ENCODE measurements around the gene ASB12.
A peak's percentile ranks its signal among the peaks of the same experiment; 100 is the strongest.

The ASB12 gene

DNA sequence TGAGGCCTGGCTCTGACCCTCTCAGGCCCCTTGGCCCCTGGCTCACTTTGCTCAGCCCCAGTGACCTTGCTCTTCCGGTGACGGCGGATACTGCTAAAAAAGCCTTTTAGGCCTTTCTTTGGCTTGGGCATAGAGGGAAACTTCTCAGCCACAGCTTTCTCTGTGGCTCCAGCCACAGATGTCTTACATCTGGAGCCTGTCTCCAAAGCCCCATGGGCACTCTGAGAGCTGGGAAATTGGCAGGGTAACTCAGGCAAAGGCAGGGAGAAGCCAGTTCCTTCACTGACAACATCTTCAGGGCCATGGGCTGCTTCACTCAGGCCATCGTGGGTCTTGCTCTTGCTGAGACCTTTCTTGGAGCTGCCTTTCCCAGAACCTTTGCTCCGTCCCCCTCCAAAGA lies 37.7 kb downstream of the ASB12 start:
- no peak for TF ChIP-seq CTCF (IDR thresholded peaks at IDR 0.05)
- H3K4me3 ChIP-seq, result no peak overlapping the region
- no peak overlapping the region for H3K27ac ChIP-seq
- peak; percentile 57 for DNase-seq (ENCODE audit: low spot score)

- peak; percentile 53 for DNase-seq (ENCODE audit: low spot score)
- TF ChIP-seq CTCF (IDR thresholded peaks at IDR 0.05), result no peak
- no peak overlapping the region for H3K4me3 ChIP-seq
- H3K27ac ChIP-seq, result no peak overlapping the region
Observed at GRCh38 chrX:64192040-64192439, 38.4 kb downstream of the ASB12 start.

- Histone ChIP-seq H3K4me3 (no peak overlapping the region), H3K27ac (no peak overlapping the region)
- DNase-seq (ENCODE audit: low spot score), result peak; percentile 59
- TF ChIP-seq CTCF (IDR thresholded peaks at IDR 0.05), result no peak
Observed at GRCh38 chrX:64191281-64192010, 39.0 kb downstream of the ASB12 start.

DNA sequence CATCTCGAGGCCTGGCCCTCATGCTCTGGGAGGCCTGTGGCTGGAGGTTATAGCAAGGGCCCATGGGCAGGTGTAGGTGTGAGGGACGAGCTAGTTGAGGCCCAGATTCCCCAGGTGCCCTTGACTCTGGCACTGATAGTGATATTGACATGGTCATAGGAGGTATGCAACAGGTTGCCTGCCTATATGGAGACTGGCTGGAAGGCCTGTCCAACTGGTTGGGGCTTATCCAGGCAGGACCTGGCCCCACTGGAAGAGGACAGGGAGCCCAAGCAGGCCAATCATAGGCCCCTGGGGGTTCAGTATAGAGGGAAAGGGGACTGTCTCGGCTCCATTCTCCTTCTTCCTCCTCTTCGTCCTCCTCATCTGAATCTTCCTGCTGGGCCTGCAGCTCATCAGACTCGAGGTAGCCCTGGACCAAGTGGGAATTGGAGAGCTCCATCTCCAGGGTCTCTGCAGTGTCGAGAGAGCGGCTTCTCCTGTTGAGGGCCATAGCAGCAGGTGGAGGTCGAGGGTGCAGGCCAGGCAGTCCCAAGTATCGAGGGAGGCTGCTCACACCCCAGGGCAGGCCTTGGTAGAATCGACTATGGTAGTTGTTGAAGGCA lies 40.2 kb downstream of the ASB12 start:
- TF ChIP-seq CTCF (IDR thresholded peaks at IDR 0.05), result no peak
- H3K27ac ChIP-seq, result no peak overlapping the region
- peak; percentile 61 for DNase-seq (ENCODE audit: low spot score)
- H3K4me3 ChIP-seq, result no peak overlapping the region

DNA sequence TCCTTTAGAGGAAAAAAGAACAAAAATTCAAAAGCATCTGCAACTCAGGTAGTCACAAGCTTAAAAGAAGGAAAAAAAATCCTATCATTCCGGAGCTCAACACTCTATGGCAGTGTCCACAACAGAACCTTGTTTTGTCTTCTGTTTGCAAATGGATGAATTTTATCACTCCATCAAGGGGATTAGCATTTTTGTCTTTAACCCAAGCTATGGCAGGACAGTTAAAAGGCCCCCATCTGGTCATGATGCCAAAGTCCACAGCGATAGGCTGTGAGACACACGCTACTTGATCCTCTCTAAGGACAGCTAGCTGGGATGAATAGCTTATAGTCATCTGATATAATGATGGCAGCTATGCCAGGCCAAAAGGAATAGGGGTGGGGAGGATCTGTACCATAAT lies 41.5 kb downstream of the ASB12 start:
- Histone ChIP-seq H3K27ac (no peak overlapping the region), H3K4me3 (no peak overlapping the region)
- peak; percentile 5 for DNase-seq (ENCODE audit: low spot score)
- TF ChIP-seq CTCF (IDR thresholded peaks at IDR 0.05), result no peak

DNA sequence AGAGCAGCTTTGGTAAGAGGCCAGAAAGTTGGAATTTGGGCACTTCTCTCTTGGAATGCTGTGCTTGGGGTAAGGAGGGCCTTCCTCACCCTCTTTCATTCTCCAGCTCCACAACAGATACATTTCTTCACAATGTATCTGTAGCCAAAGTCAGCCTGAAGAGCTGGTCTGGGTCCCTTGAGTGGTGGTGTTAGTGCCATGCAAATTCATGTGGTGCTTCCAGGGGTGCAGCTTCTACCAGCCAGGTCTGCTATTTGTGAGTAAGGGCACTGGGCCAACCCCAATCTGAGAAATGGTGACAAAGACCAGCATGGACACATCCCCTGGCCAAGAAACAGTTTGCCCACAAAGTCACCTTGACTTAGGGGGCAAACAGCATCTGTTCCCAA lies 42.7 kb downstream of the ASB12 start:
- H3K27ac ChIP-seq, result no peak overlapping the region
- H3K4me3 ChIP-seq, result no peak overlapping the region
- TF ChIP-seq CTCF (IDR thresholded peaks at IDR 0.05), result no peak
- peak; percentile 41 for DNase-seq (ENCODE audit: low spot score)
